Activated CD8-positive, alpha-beta memory T cell treated with anti-CD3 and anti-CD28 coated beads for 48 hours (primary cell): Measurements from ENCODE around the gene LKAAEAR1.

Experiments
- DNase-seq, 3 experiments: peaks; one replicate each; pipeline ENCODE4 v3.0.0-alpha.2; 2020; ENCODE audit warnings: low read depth in 2 of 3, low spot score in 2 of 3

Gene LKAAEAR1

GRCh38 chr20:64080013-64080812 is 4.0 kb downstream of the LKAAEAR1 start, which contains the start of gene OPRL1:
OPRL1 (plus strand) TSS chr20:64080082; CDS start chr20:64092721, 12,639 bp downstream.
- DNase-seq = no peak

- peak in 1 of 3 experiments; percentile 59 for DNase-seq
Measured at GRCh38 chr20:64079273-64080012, 4.8 kb downstream of the LKAAEAR1 start, which contains the start of gene RGS19. RGS19 (minus strand) TSS chr20:64079518; CDS start chr20:64076886, 2,632 bp downstream.

- no peak for DNase-seq
Measured at GRCh38 chr20:64078934-64079272, 5.3 kb downstream of the LKAAEAR1 start.

GRCh38 chr20:64077876-64078551 is 6.2 kb downstream of the LKAAEAR1 start:
- no peak for DNase-seq

GRCh38 chr20:64077541-64077875 is 6.7 kb downstream of the LKAAEAR1 start:
- DNase-seq = no peak

GRCh38 chr20:64077094-64077493 is 7.1 kb downstream of the LKAAEAR1 start:
- DNase-seq = no peak

- DNase-seq = no peak
Measured at GRCh38 chr20:64076061-64076997, 7.9 kb downstream of the LKAAEAR1 start.

GRCh38 chr20:64075556-64075955 is 8.6 kb downstream of the LKAAEAR1 start:
- DNase-seq = no peak

- DNase-seq = no peak
Measured at GRCh38 chr20:64074963-64075362, 9.2 kb downstream of the LKAAEAR1 start.

- DNase-seq = no peak
Measured at GRCh38 chr20:64074184-64074789, 9.9 kb downstream of the LKAAEAR1 start.

- DNase-seq = no peak
Measured at GRCh38 chr20:64073476-64074183, 10.6 kb downstream of the LKAAEAR1 start.

- DNase-seq = no peak
Measured at GRCh38 chr20:64072498-64073063, 11.6 kb downstream of the LKAAEAR1 start.

GRCh38 chr20:64071341-64072332 is 12.6 kb downstream of the LKAAEAR1 start:
- DNase-seq = no peak

- DNase-seq = no peak
Measured at GRCh38 chr20:64070244-64070993, 13.8 kb downstream of the LKAAEAR1 start.

GRCh38 chr20:64069614-64070243 is 14.5 kb downstream of the LKAAEAR1 start:
- no peak for DNase-seq

GRCh38 chr20:64069209-64069613 is 15.0 kb downstream of the LKAAEAR1 start:
- DNase-seq = no peak
